Measurements from ENCODE around the gene ARHGAP32.
"Not testable (repeated sequence)": the region's sequence is repeated elsewhere in the genome, so short reads cannot be mapped to it uniquely, and the experiment has no call there.

Gene ARHGAP32

GRCh38 chr11:128927108-128927461 is 265.0 kb downstream of the ARHGAP32 start:
- no peak for DNase-seq

DNA sequence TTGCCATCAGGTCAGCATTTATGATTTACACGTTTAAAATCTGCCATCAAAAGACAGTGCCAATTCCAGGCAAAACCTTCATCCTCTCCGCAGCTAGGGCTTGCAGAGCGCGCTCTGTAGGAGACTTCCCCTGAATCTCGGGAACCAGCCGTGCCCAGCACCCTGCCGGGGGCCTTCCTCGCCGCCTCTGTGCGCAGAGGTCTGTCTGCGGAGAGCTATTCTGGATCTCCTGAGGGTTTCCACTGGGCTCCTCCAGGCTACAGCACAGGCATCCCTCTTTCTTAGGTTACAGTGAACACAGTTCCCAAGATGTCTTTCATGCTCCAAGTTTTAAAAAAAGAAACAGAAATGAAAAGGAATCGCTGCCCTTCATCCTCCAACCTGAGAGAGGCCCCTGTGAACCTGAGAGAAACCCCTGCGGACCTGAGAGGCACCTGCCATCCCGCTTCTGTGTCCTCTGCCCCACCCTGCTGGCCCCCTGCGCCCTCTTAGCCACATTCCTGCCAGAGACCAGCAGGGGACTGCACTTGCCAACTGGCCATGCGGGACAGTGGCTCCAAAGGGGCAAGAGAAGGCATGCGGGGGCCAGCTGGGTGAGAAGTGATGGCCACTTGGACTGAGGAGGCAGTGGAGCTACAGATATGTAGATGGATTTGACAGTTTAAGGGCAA is 265.6 kb downstream of the ARHGAP32 start:
- DNase-seq, result no peak

DNA sequence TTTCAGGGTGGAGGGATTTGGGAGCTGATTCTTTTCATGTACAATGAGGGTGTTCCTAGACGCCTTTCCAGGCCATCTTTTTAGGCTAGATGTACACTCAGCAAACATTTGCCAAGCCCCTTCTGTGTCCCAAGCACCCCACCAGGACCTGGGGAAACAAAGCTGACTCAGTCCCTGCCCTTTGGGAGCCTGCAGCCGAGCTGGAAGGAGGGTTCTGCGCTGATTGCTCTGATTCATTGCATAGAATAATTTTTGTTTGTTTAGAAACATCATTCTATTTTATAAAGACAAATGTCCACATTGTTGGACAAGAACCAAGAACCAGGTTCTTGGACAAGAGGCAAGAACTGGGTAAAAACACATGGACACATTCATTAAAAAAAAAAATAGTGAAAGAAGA is 266.1 kb downstream of the ARHGAP32 start:
- no peak for DNase-seq

GRCh38 chr11:128925250-128925600 is 266.9 kb downstream of the ARHGAP32 start:
- no peak for DNase-seq

- no peak for DNase-seq
Observed at GRCh38 chr11:128924510-128925249, 267.4 kb downstream of the ARHGAP32 start.

GRCh38 chr11:128924104-128924503 is 268.0 kb downstream of the ARHGAP32 start:
- DNase-seq, result no peak

DNA sequence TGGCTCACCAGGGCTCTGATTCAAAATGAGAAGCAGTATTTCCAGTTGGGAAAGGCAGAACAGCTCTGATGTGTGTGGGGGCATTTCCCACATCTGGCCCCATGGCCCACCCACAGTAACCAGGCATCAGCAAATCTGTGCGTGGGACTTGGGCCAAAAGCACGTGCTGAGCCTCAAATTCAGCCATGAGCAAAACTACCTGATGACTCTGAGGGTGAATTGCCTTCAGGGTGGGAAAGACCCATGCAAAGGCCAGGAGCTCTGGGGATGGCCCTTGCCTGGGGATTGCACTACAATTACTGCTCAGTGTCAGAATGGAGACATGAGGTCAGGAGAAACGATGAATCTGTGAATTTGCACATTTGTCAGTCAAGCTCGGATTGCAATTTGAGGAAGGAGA is 270.3 kb downstream of the ARHGAP32 start:
- DNase-seq, result no peak

- DNase-seq, result no peak
Observed at GRCh38 chr11:128920666-128921065, 271.5 kb downstream of the ARHGAP32 start.

DNA sequence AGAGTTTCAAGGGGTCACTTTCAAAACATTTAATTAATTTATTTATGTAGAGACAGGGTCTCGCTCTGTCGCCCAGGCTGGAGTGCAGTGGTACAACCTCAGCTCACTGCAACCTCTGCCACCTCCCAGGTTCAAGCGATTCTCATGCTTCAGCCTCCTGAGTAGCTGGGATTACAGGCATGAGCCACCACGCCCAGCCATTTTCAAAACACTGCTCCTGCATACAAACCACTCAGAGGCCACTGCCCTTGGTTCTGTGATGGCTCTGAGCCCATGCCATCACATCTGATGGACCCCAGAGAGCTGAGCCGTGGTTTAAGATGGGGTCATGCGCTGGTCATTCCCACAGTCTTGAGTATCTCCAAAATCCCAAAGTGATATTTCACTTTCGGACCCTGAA is 272.5 kb downstream of the ARHGAP32 start:
- not testable (repeated sequence) for DNase-seq

DNA sequence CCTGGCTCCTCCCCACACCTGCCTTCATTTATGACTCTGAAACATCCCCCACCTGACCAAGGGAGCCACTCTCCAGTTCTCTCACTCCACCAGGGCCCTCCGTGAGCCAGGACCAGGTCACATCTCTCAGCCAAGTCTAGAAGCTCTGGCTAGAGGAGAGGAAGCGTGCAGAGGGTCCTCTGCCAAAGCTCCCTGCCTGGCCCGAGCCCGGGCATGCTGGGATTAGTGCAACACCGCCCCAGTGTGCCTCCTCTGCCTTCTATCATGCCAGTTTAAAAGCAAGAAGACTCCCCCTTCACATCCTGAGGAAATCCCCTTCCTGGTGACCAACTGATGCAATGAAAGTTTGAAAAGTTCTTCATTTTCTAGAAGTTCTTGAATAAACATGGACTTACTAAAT is 272.9 kb downstream of the ARHGAP32 start:
- DNase-seq, result no peak

DNA sequence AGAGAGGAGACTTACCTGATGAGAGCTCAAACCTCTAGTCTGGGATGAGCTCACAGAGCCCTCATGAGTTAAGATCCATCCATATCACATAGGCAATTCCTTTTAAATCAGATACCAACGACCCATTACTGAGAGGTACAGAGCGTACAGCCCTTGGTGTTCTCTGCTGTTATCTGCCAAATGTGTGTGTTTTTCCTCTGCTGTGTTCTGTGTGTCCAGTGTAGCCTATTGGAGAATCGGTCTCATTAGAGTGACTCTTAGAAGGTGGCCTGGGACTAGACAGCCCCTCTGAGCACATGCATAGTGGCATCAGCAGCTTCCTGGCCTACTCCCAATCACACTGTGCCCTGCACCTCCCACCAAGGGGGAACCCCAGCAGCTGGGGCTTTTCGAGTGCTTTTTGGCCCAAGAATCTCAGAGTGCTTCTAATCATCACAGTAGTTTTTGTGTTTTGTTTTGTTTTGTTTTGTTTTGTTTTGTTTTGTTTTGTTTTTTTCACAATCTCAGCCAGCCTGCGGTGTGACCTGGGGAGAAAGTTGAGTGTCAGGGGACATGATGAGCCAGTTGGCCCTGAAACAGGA is 274.9 kb downstream of the ARHGAP32 start:
- no peak for DNase-seq

DNA sequence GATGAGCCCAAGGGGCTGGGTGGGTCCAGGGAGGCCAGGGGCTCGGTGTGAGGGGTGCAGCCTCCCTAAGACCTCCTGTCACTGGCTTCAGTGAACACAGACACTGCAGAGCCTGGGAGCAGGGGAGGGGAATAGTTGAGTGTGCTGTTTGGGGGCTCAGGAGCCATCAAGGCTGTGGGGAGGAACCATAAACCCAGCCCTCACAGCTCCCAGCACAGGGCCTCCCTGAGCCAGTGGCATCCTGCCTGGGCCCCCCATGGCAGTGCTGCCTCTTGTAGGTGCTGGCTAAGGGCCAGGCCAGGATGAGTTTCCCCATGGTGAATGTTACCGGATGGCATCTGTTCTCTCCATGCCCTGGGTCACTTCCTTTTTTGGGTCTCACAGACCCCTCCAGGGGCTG is 275.4 kb downstream of the ARHGAP32 start:
- no peak for DNase-seq

DNA sequence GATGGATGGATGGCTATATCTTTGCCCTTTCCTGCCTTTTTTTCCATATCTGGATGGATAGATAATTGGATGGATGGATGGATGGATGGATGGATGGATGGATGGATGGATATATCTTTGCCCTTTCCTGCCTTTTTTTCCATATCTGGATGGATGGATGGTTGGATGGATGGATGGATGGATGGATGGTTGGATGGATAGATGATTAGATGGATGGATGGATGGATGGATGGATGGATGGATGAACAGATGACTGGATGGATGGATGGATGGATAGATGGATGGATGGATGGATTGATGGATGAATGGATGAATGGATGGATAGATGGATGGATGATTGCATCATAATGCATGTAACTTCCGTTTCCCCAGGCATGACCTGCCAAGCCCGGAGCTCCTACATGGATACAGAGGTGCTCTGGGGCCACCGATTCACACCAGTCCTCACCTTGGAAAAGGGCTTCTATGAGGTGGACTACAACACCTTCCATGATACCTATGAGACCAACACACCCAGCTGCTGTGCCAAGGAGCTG is 276.0 kb downstream of the ARHGAP32 start:
- DNase-seq, result no peak

DNA sequence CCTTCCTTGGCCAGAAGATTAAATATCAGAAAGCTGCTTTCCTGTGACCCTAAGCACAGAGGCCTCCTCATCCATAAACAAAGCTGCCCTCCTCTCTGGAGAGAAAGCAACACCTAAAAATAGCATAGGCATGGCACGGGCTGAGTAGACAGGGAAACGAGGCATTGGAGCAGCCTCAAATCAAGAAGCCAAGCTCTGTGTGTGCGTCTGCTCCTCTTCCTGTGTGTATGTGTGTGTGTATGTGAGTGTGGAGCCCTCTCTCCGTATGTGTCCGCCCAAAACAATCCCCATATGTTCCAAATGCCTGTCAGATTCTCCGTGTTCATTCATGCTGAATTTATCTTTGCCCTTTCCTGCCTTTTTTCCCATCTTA is 277.0 kb downstream of the ARHGAP32 start:
- DNase-seq, result no peak

Data from activated CD4-positive, CD25-positive, alpha-beta regulatory T cell treated with anti-CD3 and anti-CD28 coated beads, Interleukin-2, amount 50 U/mL, for 72 hours (primary cell).